ENCODE data around the gene ZNF69.
"Not testable (repeated sequence)": the region's sequence is repeated elsewhere in the genome, so short reads cannot be mapped to it uniquely, and the experiment has no call there.

GRCh38 chr19:11938383-11938782 lies 50.8 kb downstream of the ZNF69 start:
- not testable (repeated sequence) for TF ChIP-seq POLR2A (IDR thresholded peaks at IDR 0.05; ENCODE audit: low read length); GATA1 (IDR thresholded peaks at IDR 0.05; ENCODE audit: low read depth, low read length)

Measured in erythroblast (primary cell).